Smooth muscle cell (in vitro differentiated cells): Measurements from ENCODE around the gene CAMK2G. TPM values are rescaled to one million over a fixed set of nuclear protein-coding genes. Genes with fewer than 3 reads are reported as not detected.
"Not testable (repeated sequence)": the region's sequence is repeated elsewhere in the genome, so short reads cannot be mapped to it uniquely, and the experiment has no call there.

ENCODE experiments used
- DNase-seq: peaks from one replicate; lab custom pipeline; 2025; ENCODE audit not compliant: unreplicated experiment; lab: John Stamatoyannopoulos, UW
- H2AFZ ChIP-seq: fragments of 200-600 bp; sonication (generic); 2 replicates; pipeline ENCODE4 v1.6.0; 2016; ENCODE audit warnings: antibody characterized with exemption, low read depth, mild to moderate bottlenecking
- H3F3A ChIP-seq: fragments of 200-600 bp; sonication (generic); 2 replicates; pipeline ENCODE4 v1.6.0; 2017; ENCODE audit warnings: antibody characterized with exemption, low read depth
- H3K27ac ChIP-seq: fragments of 200-600 bp; sonication (generic); 2 replicates; pipeline ENCODE4 v1.5.1; 2016; ENCODE audit warnings: low read depth, mild to moderate bottlenecking
- H3K27me3 ChIP-seq: fragments of 200-600 bp; sonication (generic); 2 replicates; pipeline ENCODE4 v1.6.1; 2016; ENCODE audit warnings: low read depth, mild to moderate bottlenecking
- H3K36me3 ChIP-seq: fragments of 200-600 bp; sonication (generic); 2 replicates; pipeline ENCODE4 v1.5.1; 2016; ENCODE audit warnings: low read depth
- H3K4me1 ChIP-seq: fragments of 200-600 bp; sonication (generic); 2 replicates; pipeline ENCODE4 v1.5.1; 2016; ENCODE audit warnings: low read depth
- H3K4me2 ChIP-seq: fragments of 200-600 bp; sonication (generic); 2 replicates; pipeline ENCODE4 v1.6.0; 2016; ENCODE audit warnings: mild to moderate bottlenecking
- H3K4me3 ChIP-seq: fragments of 200-600 bp; sonication (generic); 2 replicates; pipeline ENCODE4 v1.5.1; 2016; ENCODE audit warnings: mild to moderate bottlenecking
- H3K79me2 ChIP-seq: fragments of 200-600 bp; sonication (generic); 2 replicates; pipeline ENCODE4 v1.6.0; 2016; ENCODE audit warnings: low read depth, mild to moderate bottlenecking
- H3K9ac ChIP-seq: fragments of 200-600 bp; sonication (generic); 2 replicates; pipeline ENCODE4 v1.6.0; 2016; ENCODE audit warnings: low read depth
- H3K9me3 ChIP-seq: fragments of 200-600 bp; sonication (generic); replicated peaks from 2 replicates; pipeline ENCODE4 v1.5.1; 2016; ENCODE audit warnings: low read depth
- H4K20me1 ChIP-seq: fragments of 200-600 bp; sonication (generic); 2 replicates; pipeline ENCODE4 v1.6.0; 2016; ENCODE audit warnings: low read depth
- WGBS: methylation state at CpG from one replicate; pipeline ENCODE4 v1.1.7; 2016; ENCODE audit warnings: low lambda C conversion rate; 5-methylcytosine and 5-hydroxymethylcytosine counted together
- polyA plus RNA-seq: library from polyadenylated mRNA; unstranded; fragments of >200 nt; fragmentation: Nextera tagmentation; extraction: Ambion mirVana; gene quantifications from 2 replicates; pipeline ENCODE4 v1.2.1, GENCODE V29; 2016
- total RNA-seq: library from RNA; depleted of rRNA; stranded (reverse); fragments of >200 nt; gene quantifications from 2 replicates; pipeline ENCODE4 v1.2.3, GENCODE V29; 2014
- TF ChIP-seq, protein P1 (sequence below): fragments of 200-600 bp; sonication (generic); IDR thresholded peaks from 2 replicates; pipeline ENCODE4 v1.5.1; 2017; ENCODE audit warnings: borderline replicate concordance, mild to moderate bottlenecking, antibody characterized with exemption; ENCODE audit not compliant: insufficient read depth, poor library complexity, severe bottlenecking

Gene CAMK2G
- total and polyA plus RNA-seq, 2 experiments from 2014 or later, result 2.2 to 10.8 TPM

GRCh38 chr10:73798927-73799560 lies 75.3 kb downstream of the CAMK2G start:
- Histone ChIP-seq H3K9me3 (no peaks in the 10 kb centered on the region), H3F3A (peaks cover 5% of the 10 kb centered on the region), H3K27me3 (no peaks in the 10 kb centered on the region), H3K4me2 (no peak overlapping the region), H3K79me2 (no peaks in the 10 kb centered on the region), H3K4me1 (no peaks in the 10 kb centered on the region), H3K36me3 (peaks cover 2% of the 10 kb centered on the region), H2AFZ (no peak overlapping the region), H4K20me1 (no peaks in the 10 kb centered on the region), H3K27ac (no peak overlapping the region), H3K9ac (no peak overlapping the region), H3K4me3 (no peak overlapping the region)
- 97% methylated on average over 10 of the region's 10 CpGs for WGBS
- no peak for DNase-seq
- TF ChIP-seq, protein P1, sequence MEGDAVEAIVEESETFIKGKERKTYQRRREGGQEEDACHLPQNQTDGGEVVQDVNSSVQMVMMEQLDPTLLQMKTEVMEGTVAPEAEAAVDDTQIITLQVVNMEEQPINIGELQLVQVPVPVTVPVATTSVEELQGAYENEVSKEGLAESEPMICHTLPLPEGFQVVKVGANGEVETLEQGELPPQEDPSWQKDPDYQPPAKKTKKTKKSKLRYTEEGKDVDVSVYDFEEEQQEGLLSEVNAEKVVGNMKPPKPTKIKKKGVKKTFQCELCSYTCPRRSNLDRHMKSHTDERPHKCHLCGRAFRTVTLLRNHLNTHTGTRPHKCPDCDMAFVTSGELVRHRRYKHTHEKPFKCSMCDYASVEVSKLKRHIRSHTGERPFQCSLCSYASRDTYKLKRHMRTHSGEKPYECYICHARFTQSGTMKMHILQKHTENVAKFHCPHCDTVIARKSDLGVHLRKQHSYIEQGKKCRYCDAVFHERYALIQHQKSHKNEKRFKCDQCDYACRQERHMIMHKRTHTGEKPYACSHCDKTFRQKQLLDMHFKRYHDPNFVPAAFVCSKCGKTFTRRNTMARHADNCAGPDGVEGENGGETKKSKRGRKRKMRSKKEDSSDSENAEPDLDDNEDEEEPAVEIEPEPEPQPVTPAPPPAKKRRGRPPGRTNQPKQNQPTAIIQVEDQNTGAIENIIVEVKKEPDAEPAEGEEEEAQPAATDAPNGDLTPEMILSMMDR, result no peak

DNA sequence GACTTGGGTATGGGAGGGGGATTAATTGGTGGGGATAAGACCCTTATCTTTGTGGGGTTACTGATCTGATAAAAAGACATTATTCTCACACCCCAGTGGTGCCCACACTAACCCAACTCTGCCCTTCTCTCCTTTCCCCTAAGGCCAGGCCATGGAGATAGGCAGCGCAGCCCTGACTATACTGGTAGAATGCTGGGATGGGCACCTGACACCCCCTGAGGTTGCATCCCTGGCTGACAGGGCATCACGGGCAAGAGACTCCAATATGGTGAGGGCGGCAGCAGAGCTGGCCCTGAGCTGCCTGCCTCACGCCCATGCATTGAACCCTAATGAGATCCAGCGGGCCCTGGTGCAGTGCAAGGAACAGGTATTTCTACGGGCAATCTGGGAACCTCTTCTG lies 76.3 kb downstream of the CAMK2G start:
- Histone ChIP-seq H4K20me1 (no peaks in the 10 kb centered on the region), H3K9ac (no peak overlapping the region), H3K9me3 (no peaks in the 10 kb centered on the region), H3K4me3 (no peak overlapping the region), H3F3A (peaks cover 5% of the 10 kb centered on the region), H3K4me1 (no peaks in the 10 kb centered on the region), H3K79me2 (no peaks in the 10 kb centered on the region), H2AFZ (no peak overlapping the region), H3K27me3 (no peaks in the 10 kb centered on the region), H3K36me3 (peaks cover 6% of the 10 kb centered on the region), H3K27ac (no peak overlapping the region), H3K4me2 (no peak overlapping the region)
- TF ChIP-seq, protein P1, result no peak
- over 99% methylated on average over 6 of the region's 6 CpGs for WGBS
- DNase-seq, result no peak

DNA sequence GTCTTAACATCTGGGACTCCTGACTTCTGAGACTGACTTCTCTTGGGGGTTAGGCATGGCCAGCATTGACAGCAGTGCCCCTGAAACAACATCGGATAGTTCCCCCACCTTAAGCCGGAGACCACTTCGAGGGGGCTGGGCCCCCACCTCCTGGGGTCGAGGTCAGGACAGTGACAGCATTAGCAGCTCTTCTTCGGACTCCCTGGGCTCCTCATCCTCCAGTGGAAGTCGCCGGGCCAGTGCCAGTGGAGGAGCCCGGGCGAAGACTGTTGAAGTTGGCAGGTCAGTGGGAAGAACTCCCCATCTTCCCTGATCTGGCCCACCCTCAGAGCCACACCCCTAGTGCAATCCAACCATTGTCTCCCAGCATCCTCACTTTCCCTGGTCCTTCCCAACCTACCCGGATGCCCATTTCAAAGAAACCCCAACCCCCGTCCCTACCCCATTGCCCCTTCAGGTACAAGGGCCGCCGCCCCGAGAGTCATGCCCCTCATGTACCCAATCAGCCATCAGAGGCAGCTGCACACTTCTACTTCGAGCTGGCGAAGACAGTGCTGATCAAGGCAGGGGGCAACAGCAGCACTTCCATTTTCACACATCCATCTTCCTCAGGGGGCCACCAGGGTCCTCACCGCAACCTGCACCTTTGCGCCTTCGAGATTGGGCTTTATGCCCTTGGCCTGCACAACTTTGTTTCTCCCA lies 76.9 kb downstream of the CAMK2G start:
- no peak overlapping the region for H3K4me3 ChIP-seq
- H4K20me1 ChIP-seq, result no peaks in the 10 kb centered on the region
- H2AFZ ChIP-seq, result no peak overlapping the region
- H3K9ac ChIP-seq, result no peak overlapping the region
- no peaks in the 10 kb centered on the region for H3K4me1 ChIP-seq
- H3K9me3 ChIP-seq, result no peaks in the 10 kb centered on the region
- H3K79me2 ChIP-seq, result no peaks in the 10 kb centered on the region
- no peak for DNase-seq
- H3K36me3 ChIP-seq, result peaks cover 6% of the 10 kb centered on the region
- no peaks in the 10 kb centered on the region for H3K27me3 ChIP-seq
- H3K4me2 ChIP-seq, result no peak overlapping the region
- no peak overlapping the region for H3K27ac ChIP-seq
- peaks cover 5% of the 10 kb centered on the region for H3F3A ChIP-seq
- WGBS, result 96% methylated on average over 19 of the region's 19 CpGs
- TF ChIP-seq, protein P1, result no peak

- Histone ChIP-seq H3K4me3 (no peak overlapping the region), H3K27me3 (no peaks in the 10 kb centered on the region), H3K36me3 (peaks cover 6% of the 10 kb centered on the region), H3K4me1 (no peaks in the 10 kb centered on the region), H4K20me1 (no peaks in the 10 kb centered on the region), H3K4me2 (no peak overlapping the region), H3K9ac (no peak overlapping the region), H3F3A (peaks cover 5% of the 10 kb centered on the region), H3K9me3 (no peaks in the 10 kb centered on the region), H2AFZ (no peak overlapping the region), H3K79me2 (no peaks in the 10 kb centered on the region), H3K27ac (no peak overlapping the region)
- TF ChIP-seq, protein P1, result no peak
- 92% methylated on average over 5 of the region's 5 CpGs for WGBS
- DNase-seq, result no peak
Observed at GRCh38 chr10:73796766-73797165, 77.6 kb downstream of the CAMK2G start.

- WGBS, result 98% methylated on average over 8 of the region's 8 CpGs
- H3K9ac ChIP-seq, H3F3A ChIP-seq, H2AFZ ChIP-seq, H3K27me3 ChIP-seq, H3K9me3 ChIP-seq, DNase-seq, H3K4me3 ChIP-seq, H3K79me2 ChIP-seq, H3K4me2 ChIP-seq, H3K27ac ChIP-seq, H3K4me1 ChIP-seq, H4K20me1 ChIP-seq, H3K36me3 ChIP-seq: not testable (repeated sequence)
Observed at GRCh38 chr10:73796035-73796434, 78.3 kb downstream of the CAMK2G start.
